Measurements from ENCODE around the gene PUS7L.
"Not testable (repeated sequence)": the region's sequence is repeated elsewhere in the genome, so short reads cannot be mapped to it uniquely, and the experiment has no call there.

Gene PUS7L

DNA sequence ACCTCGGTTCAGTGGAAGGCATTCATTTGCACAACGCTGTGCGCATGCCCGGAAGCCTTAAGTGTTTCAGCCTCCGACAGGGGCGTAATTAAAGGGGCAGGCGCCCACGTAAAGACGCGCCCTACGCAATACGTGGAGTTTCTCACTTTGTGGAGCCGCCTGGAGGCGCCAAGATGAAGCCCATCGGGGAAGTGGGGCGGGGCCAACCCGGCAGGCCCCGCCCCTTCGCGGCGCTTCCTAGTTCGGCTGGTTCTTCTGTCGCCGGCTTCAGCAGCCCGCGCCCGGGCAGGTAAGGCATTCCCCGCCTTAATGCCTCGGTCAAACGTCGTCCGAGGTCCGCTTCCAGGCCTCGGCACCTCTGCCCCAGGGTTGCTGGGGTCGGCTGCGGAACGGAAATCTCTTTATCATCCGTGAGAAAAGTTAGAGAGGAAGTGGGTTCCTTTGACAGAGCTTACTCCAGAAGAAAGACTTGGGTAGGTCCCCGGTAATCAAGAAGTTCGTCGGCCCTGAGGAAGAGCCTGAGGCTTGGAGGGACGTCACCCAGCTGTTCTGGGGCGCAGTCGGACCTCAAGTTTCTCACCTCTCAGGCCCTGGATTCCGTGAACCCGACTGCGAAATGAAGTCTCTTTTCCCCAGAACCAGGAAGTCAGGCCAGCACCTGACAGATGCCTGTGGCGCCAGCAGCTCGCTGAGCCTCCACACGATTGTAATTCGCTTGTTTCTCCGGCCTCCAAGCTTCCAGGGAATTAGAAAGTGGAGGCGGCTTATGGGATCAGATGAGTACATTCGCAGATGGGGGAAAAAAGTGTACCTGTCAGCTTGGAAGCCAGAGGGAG, at the start of gene PUS7L, which contains the start of gene IRAK4:
Gene PUS7L, minus strand, starts transcription at position 63 of the 836 bp plus-strand sequence. CDS start 3,545 bp downstream, outside the sequence.
Gene IRAK4, plus strand, starts transcription at position 224 of the 836 bp plus-strand sequence. CDS start 9,161 bp downstream, outside the sequence.
- peak; percentile 96 to 97 for DNase-seq

GRCh38 chr12:43807386-43807785, 48.8 kb upstream of the PUS7L start:
- no peak for DNase-seq

- no peak for DNase-seq
Observed at GRCh38 chr12:43806737-43807072, 48.1 kb upstream of the PUS7L start.

DNA sequence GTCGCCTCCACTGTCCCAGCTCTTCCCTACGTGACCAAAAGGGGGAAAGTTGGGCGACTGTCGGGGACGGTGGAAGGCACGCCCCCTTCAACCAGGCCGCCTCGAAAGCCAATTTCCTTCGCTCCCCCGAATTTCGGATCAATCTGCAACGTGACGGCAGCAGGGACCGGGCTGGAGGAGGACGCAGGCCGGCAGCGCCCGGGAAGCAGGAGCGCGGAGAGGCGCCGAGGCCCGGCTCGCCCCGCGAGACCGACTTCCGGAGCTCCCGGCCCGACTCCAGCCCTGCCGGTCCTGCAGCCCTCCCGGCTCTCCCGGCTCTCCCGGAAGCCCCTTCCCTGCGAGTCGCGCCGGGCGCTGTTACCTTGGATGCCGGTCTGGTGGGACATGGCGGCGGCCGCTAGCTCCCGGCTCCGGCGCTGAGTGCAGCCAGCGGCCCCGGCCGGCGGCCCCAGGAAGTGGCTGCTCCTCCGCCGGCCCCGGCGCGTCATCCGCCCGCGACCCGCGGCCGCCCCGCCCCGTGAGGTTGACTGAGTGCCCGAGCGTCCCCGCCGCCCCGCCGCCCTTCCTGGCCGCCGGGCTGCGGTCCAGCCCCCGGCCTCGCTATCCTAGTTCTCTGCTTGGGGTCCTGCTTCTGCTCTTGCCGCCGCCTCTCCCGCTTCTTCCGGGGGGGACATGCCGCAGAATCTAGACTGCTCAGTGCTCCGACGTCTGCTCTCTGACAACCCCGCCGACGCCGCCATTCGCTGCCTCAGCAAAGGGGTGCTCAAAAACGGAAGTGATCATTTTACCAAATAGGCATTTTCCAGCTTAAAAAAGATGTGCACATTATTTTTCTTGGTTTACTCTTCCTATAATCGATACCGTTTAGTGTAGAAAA, 47.5 kb upstream of the PUS7L start, which contains the start of gene TWF1:
Gene TWF1, minus strand, starts transcription at position 458 of the 877 bp plus-strand sequence. Its CDS starts 72 bp downstream, at position 386.
- peak; percentile 84 to 85 for DNase-seq

- DNase-seq: peak in 1 of 2 donors; percentile 22
Observed at GRCh38 chr12:43805149-43805859, 46.7 kb upstream of the PUS7L start.

- DNase-seq: no peak
Observed at GRCh38 chr12:43797561-43798217, 39.1 kb upstream of the PUS7L start.

GRCh38 chr12:43795716-43796280, 37.2 kb upstream of the PUS7L start:
- no peak for DNase-seq

GRCh38 chr12:43789941-43790340, 31.4 kb upstream of the PUS7L start:
- no peak for DNase-seq

DNA sequence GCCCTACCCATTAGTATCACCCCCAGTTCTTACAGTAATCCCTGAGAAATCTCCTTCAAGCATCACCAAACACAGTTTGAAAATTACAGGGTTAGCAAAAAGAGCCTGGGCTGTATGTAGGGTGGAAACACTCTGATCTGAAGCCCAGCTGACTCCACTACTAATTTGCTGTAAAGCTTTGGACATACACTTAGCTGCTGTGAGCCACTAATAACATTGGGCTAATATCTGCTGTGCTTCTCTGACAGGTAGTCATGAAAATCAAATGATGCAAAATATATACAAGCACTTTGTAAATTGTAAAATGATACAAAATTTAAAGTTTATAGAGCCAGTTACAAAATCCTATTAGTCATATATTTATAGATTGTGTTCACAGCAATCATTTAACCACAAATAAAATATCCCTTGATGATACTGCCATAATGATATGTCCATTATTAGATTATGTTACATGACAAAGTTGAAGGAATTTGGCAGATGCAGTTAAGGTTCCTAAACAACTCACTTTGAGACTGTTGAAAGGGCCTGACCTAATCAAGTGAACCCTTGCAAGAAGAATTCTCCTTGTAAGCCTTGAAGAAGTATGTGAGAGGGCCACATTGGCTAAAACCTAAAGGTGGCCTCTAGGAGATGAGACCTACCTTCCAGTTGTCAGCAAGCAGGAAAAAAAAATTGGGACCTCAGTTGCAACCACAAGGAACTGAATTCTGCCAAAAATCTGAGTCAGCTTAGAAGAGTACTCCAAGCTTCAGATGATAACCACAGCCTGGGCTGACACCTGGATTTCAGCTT, 28.5 kb upstream of the PUS7L start:
- DNase-seq: no peak

DNA sequence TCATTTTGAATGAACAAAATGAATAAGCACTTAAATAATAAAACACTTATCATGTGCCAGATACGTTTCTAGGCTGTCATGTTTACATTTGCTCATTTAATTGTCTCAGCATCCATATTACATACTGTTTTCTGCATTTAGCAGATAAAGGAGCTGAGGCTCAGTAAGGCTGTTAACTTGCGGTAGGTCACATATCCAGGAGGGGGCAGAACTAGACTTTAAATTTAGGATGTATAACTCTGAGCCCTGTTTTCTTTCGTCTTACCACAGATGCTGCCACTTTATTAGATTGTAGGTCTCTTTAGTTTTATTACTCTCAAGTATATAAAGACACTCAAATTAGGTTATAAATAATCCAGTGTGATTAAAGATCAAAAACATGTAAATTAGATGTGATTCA, 17.9 kb upstream of the PUS7L start:
- peak; percentile 10 to 43 for DNase-seq

DNA sequence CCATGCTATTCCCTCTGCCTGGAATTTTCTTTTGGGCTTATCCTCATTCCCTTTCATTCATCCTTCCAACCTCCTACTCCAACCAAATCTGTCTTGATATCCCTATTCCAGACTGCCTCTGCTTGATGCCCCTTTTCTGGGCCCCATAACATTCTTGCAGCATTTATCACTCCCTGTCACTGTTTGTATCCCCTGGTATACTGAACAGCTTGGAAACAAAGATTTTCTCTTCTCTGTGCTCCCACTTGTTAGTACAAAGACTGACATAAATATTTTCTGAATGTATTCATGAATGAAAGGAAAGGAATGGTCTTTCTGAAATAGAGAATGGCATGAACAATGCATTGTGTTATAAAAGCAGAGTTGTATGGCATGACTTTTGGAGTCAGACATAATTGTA, 7.7 kb upstream of the PUS7L start:
- no peak for DNase-seq

DNA sequence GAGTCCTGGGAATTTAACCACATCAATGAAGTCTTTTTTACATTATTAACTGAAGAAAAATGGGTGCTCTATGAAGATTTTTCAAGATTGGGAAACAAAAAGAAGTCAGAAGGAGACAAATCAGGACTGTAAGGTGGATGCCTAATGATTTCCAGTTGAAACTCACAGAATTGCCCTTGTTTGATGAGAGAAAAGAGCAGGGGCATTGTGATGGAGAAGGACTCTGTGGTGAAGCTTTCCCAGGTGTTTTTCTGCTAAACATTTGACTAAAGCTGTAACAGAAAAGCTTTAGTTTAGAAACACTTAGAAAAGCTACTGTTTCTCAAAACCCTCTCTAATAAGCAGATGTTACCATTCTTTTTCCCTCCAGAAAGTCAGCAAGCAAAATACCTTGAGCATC, 5.9 kb upstream of the PUS7L start:
- DNase-seq: no peak

DNA sequence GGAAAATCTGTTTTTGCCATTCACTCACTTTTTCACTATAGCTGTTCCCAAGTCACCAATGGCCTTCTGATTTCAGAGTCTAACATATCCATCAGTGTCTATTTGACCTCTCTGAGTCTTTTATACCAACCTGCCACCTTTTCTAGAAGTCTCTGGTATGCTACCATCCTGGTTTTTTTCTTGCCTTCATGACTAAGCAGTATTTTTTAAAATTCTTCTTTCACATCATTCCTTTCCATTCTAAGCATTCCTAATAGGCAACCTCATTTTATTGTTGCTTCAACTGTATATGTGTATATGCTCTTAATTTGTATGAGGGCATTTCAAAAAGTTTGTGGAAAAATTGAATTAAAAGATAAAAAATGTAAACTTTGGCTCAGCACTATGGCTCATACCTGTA, 5.2 kb upstream of the PUS7L start:
- no peak for DNase-seq

DNA sequence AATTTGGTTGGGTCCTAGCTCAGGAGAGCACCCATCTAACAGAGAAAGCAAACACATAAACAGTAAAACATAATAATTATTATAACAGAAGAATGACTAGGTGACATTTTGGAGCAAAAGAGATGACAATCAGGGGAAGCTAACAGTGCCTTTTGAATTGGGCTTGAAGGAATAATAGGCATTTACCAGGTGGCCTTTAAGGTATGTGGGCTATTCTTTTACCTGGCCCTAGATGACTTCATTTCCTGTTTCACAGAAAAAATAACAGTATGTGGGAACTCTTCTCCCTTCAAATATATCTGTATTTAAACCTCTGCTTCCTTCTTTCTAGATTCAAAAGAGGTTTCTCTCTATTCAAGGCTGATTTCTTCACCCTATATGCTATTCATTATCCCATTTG, 4.0 kb upstream of the PUS7L start:
- DNase-seq: no peak

DNA sequence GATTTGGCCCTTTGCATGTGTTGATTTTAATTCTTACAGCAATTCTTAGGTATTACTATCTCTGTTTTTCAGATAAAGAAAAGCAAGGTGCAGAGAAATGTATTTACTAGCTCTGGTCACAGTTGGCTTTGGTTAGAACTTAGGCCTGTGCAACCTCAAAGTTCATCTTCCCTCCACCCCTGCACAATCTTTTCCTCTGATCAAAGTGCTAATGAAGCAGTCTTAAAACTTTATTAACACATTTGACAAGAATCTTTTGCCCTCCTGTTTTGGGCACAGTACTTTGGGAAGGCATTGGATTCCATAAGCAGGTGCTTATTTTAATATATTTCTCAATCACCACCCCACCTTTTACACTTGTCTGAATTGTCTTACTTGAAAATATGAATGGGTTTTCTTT, 2.9 kb upstream of the PUS7L start:
- peak in 1 of 2 donors; percentile 5 for DNase-seq

- DNase-seq: no peak
Observed at GRCh38 chr12:43760396-43760795, 1.8 kb upstream of the PUS7L start.

GRCh38 chr12:43758247-43758727, 303 bp downstream of the PUS7L start:
- no peak for DNase-seq

GRCh38 chr12:43754015-43754414, 4.6 kb downstream of the PUS7L start:
- no peak for DNase-seq

DNA sequence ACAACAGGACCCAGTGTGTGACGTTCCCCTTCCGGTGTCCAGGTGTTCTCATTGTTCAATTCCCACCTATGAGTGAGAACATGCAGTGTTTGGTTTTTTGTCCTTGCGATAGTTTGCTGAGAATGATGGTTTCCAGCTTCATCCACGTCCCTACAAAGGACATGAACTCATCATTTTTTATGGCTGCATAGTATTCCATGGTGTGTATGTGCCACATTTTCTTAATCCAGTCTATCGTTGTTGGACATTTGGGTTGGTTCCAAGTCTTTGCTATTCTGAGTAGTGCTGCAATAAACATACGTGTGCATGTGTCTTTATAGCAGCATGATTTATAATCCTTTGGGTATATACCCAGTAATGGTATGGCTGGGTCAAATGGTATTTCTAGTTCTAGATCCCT, 7.2 kb downstream of the PUS7L start:
- not testable (repeated sequence) for DNase-seq

DNA sequence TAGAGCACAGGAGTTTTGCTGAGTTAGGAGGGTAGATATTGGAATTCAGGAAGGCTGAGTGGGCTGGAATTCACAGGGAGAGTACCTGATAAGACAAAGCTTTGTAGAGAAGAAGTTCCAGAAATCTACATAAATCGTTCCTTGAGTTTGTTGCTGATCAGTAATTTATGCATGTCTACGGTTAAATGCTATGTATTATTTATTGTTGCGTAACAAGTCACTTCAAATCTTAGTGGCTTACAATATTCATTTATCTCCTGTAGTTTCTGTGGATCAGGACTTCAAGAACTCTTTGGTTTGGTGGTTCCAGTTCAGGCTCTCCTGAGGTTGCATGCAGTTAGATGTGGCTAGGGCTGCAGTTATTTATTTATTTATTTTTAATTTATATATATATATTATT, 7.8 kb downstream of the PUS7L start:
- no peak for DNase-seq

- DNase-seq: no peak
Observed at GRCh38 chr12:43749016-43749415, 9.6 kb downstream of the PUS7L start.

All from CD4-positive, alpha-beta T cell treated with Interleukin-1 beta for 1 hour (primary cell).